Stimulated activated CD4-positive, alpha-beta T cell treated with anti-CD3 and anti-CD28 coated beads, Interleukin-12 subunit alpha, Interleukin-12 subunit beta, amount 100 ng/mL, for 48 hours (primary cell): ENCODE results near the gene ACBD3.

ENCODE experiments used
- DNase-seq, 3 donors: peaks; one replicate each; pipeline ENCODE4 v3.0.0-alpha.2; 2020; ENCODE audit warnings: low read depth in 2 of 3, low spot score in 1 of 3

ACBD3 gene

GRCh38 chr1:226135059-226135651, 51.4 kb downstream of the ACBD3 start:
- no peak for DNase-seq

GRCh38 chr1:226134170-226135058, 52.1 kb downstream of the ACBD3 start:
- no peak for DNase-seq

GRCh38 chr1:226133504-226134123, 52.9 kb downstream of the ACBD3 start:
- no peak for DNase-seq

GRCh38 chr1:226132728-226133503, 53.6 kb downstream of the ACBD3 start:
- no peak for DNase-seq

- no peak for DNase-seq
Observed at GRCh38 chr1:226131639-226132038, 54.9 kb downstream of the ACBD3 start.

- no peak for DNase-seq
Observed at GRCh38 chr1:226129230-226129629, 57.3 kb downstream of the ACBD3 start.

- no peak for DNase-seq
Observed at GRCh38 chr1:226128487-226129075, 58.0 kb downstream of the ACBD3 start.

- DNase-seq: no peak
Observed at GRCh38 chr1:226126824-226127569, 59.5 kb downstream of the ACBD3 start.

GRCh38 chr1:226125831-226126230, 60.7 kb downstream of the ACBD3 start:
- DNase-seq: no peak

GRCh38 chr1:226125097-226125630, 61.4 kb downstream of the ACBD3 start:
- DNase-seq: peak; percentile 80 to 96 (median 84)

GRCh38 chr1:226123591-226124471, 62.7 kb downstream of the ACBD3 start:
- no peak for DNase-seq

GRCh38 chr1:226123212-226123560, 63.4 kb downstream of the ACBD3 start:
- no peak for DNase-seq

- peak; percentile 31 to 65 (median 57) for DNase-seq
Observed at GRCh38 chr1:226121587-226122400, 64.7 kb downstream of the ACBD3 start.

- no peak for DNase-seq
Observed at GRCh38 chr1:226121049-226121586, 65.4 kb downstream of the ACBD3 start.

GRCh38 chr1:226120398-226120797, 66.1 kb downstream of the ACBD3 start:
- DNase-seq: no peak

- no peak for DNase-seq
Observed at GRCh38 chr1:226119169-226119568, 67.4 kb downstream of the ACBD3 start.

- no peak for DNase-seq
Observed at GRCh38 chr1:226118357-226118756, 68.2 kb downstream of the ACBD3 start.

GRCh38 chr1:226117330-226117729, 69.2 kb downstream of the ACBD3 start:
- DNase-seq: no peak
